COR-L47 (cell line): ENCODE results near the gene CD58.
"Not testable (repeated sequence)": the region's sequence is repeated elsewhere in the genome, so short reads cannot be mapped to it uniquely, and the experiment has no call there.

Experiments used
- DNase-seq: peaks from one replicate; lab custom pipeline; 2025; lab: John Stamatoyannopoulos, UW

CD58 gene

GRCh38 chr1:116571215-116571919, 541 bp upstream of the CD58 start:
- no peak for DNase-seq

GRCh38 chr1:116569776-116570357, 959 bp downstream of the CD58 start:
- DNase-seq, result no peak

- DNase-seq, result no peak
These were observed 1.5 kb downstream of the CD58 start for GRCh38 chr1:116569381-116569670.

GRCh38 chr1:116568662-116569380, 2.0 kb downstream of the CD58 start:
- no peak for DNase-seq

GRCh38 chr1:116567790-116568661, 2.8 kb downstream of the CD58 start:
- no peak for DNase-seq

- no peak for DNase-seq
These were observed 5.6 kb downstream of the CD58 start for GRCh38 chr1:116565222-116565621.

- DNase-seq, result no peak
These were observed 6.4 kb downstream of the CD58 start for GRCh38 chr1:116564426-116564825.

GRCh38 chr1:116562465-116562864, 8.4 kb downstream of the CD58 start:
- DNase-seq, result not testable (repeated sequence)

GRCh38 chr1:116561563-116561962, 9.3 kb downstream of the CD58 start:
- no peak for DNase-seq

- no peak for DNase-seq
These were observed 9.9 kb downstream of the CD58 start for GRCh38 chr1:116560704-116561490.

GRCh38 chr1:116559304-116559761, 11.5 kb downstream of the CD58 start:
- no peak for DNase-seq

- no peak for DNase-seq
These were observed 12.3 kb downstream of the CD58 start for GRCh38 chr1:116558571-116558970.

- no peak for DNase-seq
These were observed 12.7 kb downstream of the CD58 start for GRCh38 chr1:116558140-116558549.

- no peak for DNase-seq
These were observed 13.4 kb downstream of the CD58 start for GRCh38 chr1:116557323-116557878.

- DNase-seq, result no peak
These were observed 14.4 kb downstream of the CD58 start for GRCh38 chr1:116556289-116557006.

- no peak for DNase-seq
These were observed 15.9 kb downstream of the CD58 start for GRCh38 chr1:116554924-116555323.

GRCh38 chr1:116553386-116554115, 17.3 kb downstream of the CD58 start:
- no peak for DNase-seq

- no peak for DNase-seq
These were observed 24.4 kb downstream of the CD58 start for GRCh38 chr1:116546354-116546977.

GRCh38 chr1:116545359-116545705, 25.5 kb downstream of the CD58 start:
- no peak for DNase-seq
